Fibroblast of skin of scalp (primary cell): ENCODE measurements around the gene RNU7-1.
A peak's percentile ranks its signal among the peaks of the same experiment; 100 is the strongest.

Source experiments
- DNase-seq: peaks from one replicate; pipeline ENCODE4 v3.0.0-alpha.2; 2013

Gene RNU7-1

DNA sequence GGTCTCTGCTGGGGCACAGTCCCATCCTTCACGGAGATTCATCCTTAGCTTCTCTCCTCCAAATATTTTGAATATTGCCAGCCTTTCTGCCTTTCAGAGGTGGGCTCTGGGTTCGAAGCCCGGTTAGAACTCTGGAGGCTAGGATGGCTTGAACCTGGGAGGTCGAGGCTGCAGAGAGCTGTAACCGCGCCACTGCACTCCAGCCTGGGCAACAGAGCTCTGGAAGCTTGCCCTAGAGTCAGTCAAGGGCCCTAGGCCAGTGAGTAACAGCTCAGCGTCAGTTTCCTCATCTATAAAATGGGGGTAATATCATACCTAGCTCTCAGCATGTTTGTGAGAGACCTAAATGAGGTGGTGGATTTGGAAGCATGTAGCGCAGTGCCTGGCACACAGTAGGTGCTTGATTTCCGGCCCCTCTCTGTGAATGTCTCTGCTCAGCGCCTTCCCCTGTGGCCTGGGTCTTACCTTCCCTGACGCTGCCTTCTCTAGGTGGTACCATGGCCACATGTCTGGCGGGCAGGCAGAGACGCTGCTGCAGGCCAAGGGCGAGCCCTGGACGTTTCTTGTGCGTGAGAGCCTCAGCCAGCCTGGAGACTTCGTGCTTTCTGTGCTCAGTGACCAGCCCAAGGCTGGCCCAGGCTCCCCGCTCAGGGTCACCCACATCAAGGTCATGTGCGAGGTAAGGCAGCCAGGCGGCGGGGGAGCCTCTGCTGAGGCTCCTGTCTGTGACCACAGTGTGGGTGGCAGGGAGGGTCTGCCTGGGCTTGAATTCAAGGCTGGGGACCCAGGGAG lies 10.9 kb downstream of the RNU7-1 start:
- no peak for DNase-seq

DNA sequence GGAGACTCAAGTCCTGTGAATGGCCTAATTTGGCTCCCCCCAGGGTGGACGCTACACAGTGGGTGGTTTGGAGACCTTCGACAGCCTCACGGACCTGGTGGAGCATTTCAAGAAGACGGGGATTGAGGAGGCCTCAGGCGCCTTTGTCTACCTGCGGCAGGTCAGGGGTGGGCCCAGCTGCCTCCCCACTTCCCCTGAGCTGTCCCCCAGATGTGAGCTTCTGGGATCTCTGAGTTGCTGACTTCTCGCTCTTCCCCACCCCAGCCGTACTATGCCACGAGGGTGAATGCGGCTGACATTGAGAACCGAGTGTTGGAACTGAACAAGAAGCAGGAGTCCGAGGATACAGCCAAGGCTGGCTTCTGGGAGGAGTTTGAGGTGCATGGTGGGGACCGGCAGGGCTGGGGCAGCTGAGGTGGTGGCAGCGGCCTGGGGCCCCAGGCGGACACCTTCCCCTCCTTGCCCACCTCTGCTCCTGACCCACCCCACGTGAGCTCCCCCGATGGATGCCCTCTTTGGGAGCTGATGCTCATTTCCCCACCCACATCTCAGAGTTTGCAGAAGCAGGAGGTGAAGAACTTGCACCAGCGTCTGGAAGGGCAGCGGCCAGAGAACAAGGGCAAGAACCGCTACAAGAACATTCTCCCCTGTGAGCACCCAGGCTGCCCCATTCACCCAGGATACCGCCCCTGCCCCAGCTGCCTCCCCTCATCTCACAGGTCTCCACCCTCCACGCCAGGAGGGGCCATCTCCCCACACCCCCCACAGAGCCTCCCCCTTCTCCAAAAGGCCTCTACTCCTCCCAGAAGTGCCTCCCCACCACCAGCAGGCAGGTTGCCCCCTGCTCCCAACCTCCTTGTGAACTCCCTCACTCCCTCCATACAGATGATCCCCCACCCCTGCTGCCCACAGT lies 11.7 kb downstream of the RNU7-1 start:
- DNase-seq, result no peak

DNA sequence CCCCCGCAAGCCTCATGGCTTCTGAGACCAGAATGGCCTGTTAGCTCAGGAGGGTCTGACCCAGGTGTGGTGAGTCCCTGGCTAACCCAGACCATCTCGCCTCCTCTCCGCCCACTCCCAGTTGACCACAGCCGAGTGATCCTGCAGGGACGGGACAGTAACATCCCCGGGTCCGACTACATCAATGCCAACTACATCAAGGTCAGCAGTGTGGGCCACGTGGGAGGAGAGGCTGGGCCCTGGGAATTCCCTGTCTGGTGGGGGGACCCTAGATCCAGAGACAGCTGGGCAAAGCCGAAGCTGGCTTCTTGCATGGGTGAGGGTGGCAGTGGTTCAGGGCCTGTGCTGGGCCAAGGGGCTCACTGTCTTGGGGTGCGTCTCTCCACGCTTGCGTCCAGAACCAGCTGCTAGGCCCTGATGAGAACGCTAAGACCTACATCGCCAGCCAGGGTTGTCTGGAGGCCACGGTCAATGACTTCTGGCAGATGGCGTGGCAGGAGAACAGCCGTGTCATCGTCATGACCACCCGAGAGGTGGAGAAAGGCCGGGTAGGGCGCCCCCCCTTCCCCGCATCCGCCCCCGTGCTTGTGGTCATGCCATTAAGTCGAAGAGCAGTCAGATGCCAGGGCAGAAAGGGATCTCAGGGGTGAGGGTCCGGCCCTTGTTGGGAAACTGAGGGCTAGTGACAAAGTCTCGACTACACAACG lies 12.6 kb downstream of the RNU7-1 start:
- no peak for DNase-seq

DNA sequence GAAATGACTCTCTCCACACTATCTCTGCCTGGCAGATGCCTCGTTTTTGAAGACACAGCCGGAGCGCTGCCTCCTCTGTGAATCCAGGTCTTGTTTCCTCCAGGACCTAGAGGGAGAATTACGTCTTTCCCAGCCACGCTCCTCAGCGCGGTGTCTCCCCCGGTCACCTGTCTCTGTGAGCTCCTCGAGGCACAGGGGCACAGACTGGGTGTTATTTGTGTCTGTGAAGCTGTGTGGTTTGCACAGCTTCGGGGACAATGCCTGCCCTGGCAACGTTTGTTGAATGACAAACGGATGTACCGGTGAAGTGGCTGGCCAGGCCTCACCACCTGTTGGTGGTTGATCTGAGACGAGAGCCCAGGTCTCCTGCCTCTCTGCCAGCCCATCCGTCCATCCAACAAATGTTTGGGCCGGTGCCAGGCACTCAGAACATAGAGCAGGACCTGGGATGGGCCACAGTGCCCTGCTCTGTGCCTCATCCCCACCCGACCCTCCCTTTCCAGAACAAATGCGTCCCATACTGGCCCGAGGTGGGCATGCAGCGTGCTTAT lies 13.6 kb downstream of the RNU7-1 start:
- no peak for DNase-seq

DNA sequence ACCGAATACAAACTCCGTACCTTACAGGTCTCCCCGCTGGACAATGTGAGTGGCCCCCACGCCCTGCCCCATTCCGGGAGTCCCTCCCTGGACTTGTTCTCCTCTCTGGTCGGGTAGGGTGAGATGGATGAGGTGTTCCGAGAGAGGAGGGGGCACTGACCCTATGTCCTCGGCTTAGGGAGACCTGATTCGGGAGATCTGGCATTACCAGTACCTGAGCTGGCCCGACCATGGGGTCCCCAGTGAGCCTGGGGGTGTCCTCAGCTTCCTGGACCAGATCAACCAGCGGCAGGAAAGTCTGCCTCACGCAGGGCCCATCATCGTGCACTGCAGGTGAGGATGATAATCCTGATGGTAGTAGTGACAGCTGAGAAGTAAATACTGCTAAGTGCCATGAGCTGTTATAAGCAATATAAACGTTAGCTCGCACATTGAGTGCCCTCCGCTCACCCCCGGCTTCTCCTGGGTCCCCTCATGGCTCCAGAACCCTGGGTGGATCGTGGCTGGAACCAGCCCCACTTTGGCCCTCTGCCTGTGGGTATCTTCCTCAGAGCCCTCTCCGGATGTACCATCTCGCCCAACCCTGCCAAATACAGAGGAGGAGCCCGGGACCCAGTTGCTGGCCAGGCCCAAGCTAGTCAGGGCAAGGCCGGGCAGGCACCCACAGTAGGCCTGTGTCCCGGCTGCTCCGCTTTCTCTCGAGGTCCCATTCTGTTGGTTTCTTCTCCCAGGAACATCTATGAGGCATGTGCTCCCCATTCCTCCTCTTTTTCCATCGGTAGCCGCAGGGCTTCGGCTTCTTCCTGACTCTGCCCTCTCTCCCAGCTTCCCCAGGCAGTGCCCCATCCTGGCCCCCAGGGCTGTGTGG lies 14.4 kb downstream of the RNU7-1 start:
- no peak for DNase-seq

DNA sequence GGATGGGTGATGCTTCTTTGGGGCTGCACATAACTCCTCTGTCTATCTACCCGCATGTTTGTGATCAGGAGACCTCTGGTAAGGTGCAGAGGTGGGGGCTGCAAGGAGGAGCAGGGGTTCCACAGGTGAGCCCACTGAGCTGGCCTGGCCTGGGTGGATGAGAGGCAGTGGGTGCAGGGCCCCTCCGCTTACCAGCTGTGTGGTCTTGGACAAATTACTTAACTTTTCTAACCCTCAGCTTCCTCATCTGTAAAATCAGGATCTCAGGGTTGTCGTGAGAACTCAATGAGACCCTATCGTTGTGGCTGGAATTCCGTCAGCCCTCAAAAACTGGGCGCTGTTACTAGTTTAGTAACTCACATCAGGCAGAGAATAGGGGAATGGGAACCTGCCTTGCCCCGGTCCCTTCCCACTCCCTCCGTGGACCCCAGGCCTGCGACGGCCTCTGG lies 15.0 kb downstream of the RNU7-1 start:
- no peak for DNase-seq

DNA sequence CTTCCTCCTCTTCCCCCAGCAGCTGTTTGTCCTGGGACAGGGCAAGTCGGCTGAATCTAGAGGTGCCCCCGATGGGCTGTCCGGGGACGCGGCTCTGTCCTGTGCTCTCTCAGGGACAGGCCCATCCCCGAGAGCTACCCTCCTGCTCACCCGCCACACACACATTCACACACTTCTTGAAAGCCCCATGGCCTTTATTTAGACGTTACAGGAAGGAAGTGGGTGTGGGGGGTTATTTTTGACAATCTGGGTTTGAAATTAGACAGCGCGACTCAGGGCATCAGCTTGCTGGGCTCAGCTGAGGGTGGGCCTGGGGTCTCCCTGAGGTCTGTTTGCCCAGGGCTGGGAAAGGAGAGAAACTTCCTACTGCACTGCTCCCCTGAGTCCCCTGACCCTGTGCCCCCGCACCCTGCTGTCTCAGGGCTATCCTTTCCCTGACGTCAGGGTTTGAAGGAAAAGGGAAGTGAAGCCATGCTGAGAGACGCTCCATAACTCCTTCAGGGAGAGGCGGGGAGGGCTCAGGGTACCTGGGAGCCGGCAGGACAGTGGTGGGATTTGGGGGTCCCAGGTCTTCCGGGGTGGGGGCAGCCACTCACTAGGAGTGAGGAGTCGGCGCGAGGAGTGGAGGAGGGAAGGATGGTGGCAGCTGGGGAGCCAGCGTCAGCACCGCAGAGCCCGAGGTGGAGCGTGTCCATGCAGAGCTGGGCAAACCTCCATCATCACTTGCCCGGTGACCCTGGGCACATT lies 15.6 kb downstream of the RNU7-1 start:
- DNase-seq, result no peak

DNA sequence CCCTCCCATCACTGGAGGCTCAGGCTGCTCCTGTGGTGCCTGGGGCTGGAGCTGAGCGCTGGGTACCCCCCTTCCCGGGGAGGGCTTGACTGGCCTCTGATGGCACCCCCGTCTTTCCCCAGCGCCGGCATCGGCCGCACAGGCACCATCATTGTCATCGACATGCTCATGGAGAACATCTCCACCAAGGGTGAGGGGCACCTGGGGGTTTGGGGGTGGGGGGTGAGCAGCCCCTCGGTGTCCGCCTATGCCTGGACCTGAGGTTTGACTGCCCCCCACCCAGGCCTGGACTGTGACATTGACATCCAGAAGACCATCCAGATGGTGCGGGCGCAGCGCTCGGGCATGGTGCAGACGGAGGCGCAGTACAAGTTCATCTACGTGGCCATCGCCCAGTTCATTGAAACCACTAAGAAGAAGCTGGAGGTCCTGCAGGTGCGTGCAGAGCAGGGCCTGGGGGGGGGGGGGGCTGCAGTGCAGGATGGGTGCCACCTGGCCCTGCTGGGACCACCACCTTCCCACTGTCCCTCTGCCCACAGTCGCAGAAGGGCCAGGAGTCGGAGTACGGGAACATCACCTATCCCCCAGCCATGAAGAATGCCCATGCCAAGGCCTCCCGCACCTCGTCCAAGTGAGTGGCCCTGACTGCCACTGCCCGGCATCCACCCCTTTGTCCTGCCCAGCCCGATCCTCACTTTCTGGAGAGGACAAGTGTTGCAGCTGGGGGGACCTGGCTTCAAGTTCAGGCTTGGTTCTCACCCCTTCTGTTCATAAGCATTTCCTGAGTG lies 16.4 kb downstream of the RNU7-1 start:
- no peak for DNase-seq

DNA sequence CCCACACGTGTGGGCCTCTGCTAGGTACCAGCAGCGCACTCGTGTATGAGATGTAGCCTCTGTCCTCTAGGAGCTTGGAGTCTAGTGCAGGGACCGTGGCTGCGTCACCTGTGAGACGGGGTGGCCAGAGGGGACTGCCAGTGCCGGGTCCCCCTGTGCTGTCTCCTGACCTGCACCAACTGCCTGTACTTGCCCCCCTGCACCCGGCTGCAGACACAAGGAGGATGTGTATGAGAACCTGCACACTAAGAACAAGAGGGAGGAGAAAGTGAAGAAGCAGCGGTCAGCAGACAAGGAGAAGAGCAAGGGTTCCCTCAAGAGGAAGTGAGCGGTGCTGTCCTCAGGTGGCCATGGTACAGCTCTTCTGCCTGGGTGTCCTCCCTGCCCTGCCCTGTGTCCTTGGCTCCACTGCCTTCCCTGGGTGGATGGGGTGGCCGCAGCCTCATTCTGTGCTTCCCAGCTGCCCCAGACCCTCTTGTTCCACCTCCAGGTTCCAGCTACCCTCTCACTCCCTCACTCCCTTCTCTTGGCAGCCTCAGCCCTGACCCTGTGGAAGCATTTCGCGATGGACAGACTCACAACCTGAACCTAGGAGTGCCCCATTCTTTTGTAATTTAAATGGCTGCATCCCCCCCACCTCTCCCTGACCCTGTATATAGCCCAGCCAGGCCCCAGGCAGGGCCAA lies 17.1 kb downstream of the RNU7-1 start:
- DNase-seq, result peak; percentile 38

DNA sequence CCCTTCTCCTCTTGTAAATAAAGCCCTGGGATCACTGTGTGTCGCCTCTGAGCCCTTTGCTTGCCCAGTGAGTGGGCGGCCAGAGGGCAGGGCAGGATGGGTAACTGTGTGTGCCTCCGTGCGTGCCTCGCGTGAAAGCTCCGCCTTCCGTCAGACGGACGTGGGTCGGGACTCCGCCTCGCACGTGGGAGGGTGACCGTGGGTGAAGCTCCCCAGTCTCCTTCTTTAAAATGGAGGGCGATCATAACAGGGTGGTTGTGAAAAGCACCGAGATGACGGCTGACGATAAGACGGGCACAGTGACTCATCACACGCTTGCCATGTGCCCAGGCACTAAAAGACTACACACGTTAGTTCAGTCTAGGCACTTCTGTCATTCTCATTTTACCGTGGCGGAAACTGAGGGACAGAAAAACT lies 17.7 kb downstream of the RNU7-1 start:
- DNase-seq, result no peak

DNA sequence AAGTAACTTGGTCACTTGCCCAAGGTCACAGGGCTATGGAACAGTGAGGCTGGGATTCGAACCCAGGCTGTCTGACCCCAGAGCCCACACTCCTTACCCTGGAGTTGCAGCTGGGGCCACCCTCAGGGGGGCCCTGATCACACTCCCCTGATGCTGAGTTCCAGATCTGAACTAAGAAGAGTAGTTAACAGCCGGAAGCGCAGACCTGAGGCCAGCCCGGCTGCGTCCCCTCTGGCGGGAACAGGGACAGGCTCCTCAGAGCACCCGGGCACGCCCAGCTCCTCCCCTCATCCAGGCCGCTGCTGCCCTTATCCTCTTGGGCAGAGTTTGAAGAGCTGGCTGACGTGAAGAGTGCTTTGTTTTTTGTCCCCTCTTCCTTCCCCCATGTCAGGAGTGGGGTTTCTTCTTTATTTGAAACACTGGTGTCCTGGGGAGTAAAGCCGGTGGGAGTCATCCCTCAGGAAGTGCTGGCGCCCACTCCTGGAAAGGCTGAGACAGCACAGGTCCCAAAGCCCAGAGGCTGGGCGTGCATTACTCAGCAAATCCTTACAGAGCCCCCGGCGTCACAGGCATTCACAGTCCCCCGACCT lies 18.2 kb downstream of the RNU7-1 start:
- peak; percentile 89 for DNase-seq

DNA sequence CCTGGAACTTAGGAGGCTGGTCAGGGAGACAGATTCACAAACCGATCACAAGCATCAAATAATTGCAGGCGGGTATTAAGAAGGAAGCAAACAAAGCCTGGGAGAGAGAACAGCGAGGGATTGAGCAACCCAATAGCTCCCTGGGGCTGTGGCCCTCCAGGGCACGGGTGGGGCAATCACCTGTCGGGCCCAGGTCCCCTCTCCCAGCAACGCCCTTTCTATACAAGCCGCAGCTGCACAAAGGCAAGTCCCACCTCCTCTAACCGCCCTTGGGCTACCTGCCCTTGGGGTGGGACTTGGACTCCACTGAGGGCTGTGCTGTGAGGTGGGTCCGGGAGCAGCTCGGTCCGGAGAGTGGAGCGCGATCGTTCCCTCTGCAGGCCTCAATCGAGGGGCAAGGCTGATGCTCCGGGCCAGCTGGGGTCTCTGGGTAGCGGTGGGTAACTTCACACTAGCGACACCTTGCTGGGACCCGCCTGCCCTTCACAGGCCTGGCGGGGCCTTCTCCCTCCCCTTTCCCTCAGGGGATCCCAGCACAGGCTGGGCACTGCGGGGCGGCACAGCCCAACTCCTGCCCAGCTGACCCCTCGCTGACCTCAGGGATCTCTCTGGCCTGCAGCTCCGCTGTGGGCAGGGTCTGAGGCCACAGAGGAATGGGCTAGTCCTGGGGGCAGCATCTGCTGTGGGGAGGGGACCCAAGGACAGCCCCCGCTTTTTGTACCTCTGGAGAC lies 18.8 kb downstream of the RNU7-1 start:
- DNase-seq, result no peak

DNA sequence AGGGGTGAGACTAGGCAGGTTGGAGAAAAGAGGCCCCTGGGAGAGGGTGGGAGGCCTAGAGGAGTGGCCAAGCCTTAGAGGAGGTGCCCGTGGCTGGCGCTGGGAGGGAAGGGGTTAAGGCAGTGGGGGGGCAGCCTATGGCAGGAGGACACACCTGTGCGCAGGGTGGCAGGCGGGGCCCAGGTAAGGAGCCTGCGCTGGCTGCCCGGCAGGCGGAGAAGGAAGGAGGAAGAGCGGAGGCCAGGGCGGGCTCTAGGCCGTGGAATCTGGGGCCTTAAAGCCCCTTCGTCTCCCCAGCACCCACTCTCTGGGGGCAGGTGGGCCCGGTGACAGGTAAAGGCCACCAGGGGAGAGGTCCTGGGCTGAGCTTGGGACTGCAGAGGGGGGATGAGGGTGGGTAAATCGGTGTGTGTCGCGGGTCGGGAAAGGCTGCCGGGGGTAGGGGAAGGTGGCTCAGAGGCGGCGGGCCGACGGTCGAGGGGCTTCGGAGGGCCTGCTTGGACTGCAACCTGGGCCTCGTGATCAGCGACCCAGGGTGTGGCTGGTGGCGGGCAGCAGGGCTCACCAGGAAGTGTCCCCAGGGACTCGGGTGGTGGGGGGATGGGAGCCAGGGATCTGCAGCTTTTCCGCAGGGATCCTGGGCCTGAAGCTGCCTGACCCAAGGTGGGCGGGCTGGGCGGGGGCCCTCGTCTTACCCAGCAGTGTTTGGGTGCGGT lies 19.6 kb downstream of the RNU7-1 start:
- DNase-seq, result no peak

DNA sequence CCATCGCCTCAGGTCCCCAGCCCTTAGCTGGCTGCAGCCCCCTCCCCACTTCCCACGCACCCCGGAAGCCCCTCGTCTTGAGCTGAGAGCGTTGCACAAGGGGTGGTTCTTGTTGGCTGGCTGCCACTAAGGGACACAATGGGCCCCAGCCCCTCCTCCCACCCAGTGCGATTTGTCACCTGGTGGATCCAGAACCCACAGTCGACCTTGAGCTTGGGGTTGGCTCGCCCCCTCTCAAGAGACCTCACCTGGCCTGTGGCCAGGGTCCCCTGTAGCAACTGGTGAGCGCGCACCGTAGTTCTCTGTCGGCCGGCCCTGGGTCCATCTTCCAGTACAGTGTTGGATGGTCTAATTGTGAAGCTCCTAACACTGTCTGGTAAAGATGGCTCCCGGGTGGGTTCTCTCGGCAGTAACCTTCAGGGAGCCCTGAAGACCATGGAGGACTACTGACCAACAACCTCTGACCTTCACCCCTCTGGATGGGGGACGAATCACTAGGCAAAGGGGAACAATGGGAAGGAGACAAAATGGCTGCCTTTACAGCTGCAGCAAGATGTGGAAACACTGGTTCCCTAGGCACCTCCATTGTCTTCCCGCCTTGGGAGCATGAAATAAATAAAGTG lies 20.3 kb downstream of the RNU7-1 start:
- DNase-seq, result no peak

DNA sequence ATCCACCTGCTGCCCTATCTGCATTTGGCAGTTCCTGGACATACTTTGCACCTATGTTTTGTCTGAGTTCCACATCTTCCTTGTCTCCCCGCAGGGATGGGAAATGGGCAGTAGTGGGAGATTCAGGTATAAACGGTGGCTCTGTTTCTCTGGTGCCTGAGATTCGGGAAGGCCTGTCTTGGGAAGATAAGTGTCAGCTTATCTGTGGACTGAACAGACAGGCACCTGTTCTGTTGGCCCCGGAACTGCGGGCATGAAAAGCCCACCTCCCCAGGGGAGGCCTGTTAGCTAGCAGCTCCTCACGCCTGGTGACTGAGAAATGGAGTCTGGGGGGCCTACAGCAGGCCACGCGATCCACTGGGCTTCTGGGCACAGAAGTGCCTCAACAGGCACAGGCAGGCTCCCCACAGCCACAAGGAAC lies 21.0 kb downstream of the RNU7-1 start:
- DNase-seq, result no peak

DNA sequence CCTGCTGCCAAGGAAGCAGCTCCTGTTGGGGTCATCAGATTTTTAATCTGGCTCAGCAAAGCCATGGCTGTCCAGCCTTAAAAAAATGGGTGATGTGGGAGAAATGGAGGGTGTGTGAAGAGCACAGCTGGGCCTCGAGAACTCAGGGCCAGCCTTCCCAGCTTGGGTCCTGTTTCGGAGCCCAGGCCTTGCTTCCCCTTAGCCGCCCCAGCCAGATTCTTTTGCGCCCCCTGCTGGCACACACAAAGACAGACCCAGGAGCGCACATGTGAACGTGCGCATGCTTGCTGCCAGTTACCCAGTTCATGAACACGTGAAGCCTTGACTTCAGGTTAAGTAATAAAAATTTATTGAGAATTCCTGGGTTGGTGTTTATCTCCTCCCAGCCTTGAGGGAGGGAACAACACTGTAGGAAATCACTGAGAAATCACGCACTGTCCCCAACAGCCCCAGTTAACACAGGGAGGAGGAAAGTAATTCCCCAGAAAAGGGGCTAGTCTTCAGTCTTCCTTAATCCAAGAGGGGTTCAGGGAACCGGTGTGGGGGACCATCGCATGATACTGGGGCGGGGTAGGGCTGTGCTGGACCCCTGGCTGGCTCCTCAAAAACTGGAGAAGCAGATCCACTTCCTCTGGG lies 21.5 kb downstream of the RNU7-1 start:
- DNase-seq, result peak; percentile 85

DNA sequence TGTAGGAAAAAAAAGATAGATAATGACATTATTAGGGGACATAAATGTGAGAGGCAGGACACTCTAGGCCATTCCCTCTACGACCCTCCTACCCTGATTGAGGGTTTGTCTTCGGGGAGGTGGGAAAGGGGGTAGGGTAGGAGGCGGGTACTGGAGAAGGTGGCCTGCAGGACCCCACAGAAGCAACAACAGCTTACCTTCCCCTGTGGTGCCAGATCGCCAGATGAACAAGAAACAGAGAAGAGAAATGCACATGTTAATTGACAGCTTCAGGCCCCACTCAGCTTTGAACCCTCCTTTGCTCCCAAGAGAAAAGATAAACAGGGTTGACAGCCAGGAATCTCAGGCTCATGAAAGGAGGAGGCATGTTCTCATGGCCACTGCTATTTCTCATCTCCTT lies 22.1 kb downstream of the RNU7-1 start:
- no peak for DNase-seq
